GM12878 (cell line): ENCODE measurements around the gene NOVA2. TPM values are rescaled to one million over a fixed set of nuclear protein-coding genes. Genes with fewer than 3 reads are reported as not detected.

Experiments
- ATAC-seq: fragments of 200-7000 bp; cut with Tn5 transposase; 3 replicates; pipeline ENCODE4 v1.9.1; 2020; ENCODE audit warnings: mild to moderate bottlenecking, moderate library complexity
- BruUV-seq: library from RNA; stranded (reverse); fragments of 400-500 nt; replicated peaks from 2 replicates; lab custom pipeline; 2021; lab: Mats Ljungman, UMichigan
- CTCF ChIA-PET: fragments of 300-600 bp; sonication (Branson Sonifier 250); formaldehyde crosslinking; extraction: SDS; loops from one replicate; lab custom pipeline; 2021; ENCODE audit warnings: inconsistent platforms; lab: Yijun Ruan, JAX
- POLR2A ChIA-PET: fragments of 350-600 bp; formaldehyde crosslinking; extraction: SDS; loops from one replicate; lab custom pipeline; 2021; ENCODE audit warnings: inconsistent platforms; lab: Charles Lee
- RAD21 ChIA-PET: fragments of 300-600 bp; sonication (Branson Sonifier 250); formaldehyde crosslinking; loops from one replicate; lab custom pipeline; 2023; ENCODE audit warnings: antibody characterized with exemption; ENCODE audit not compliant: unreplicated experiment; lab: Charles Lee
- SMC1A ChIA-PET: fragments of 300-600 bp; sonication (Branson Sonifier 250); formaldehyde crosslinking; loops from one replicate; lab custom pipeline; 2023; ENCODE audit not compliant: unreplicated experiment, uncharacterized antibody; lab: Charles Lee
- DNase-seq: peaks from one replicate; pipeline ENCODE4 v3.0.0-alpha.2; 2011; ENCODE audit warnings: low read depth, low spot score
- FAIRE-seq: peaks from 3 replicates; lab custom pipeline; 2011; peaks lifted over from hg19 to GRCh38; lab: Jason Lieb, UNC
- H2AFZ ChIP-seq: 2 replicates; pipeline ENCODE4 v1.6.0; 2011; ENCODE audit warnings: low read depth, low read length, control low read depth; ENCODE audit not compliant: control insufficient read depth
- H3K27ac ChIP-seq: 2 replicates; pipeline ENCODE4 v1.5.1; 2011; ENCODE audit warnings: control low read depth; ENCODE audit not compliant: control insufficient read depth, insufficient read depth
- H3K27me3 ChIP-seq, 2 experiments: replicated peaks in 1 of 2; 2 replicates each; pipeline versions ENCODE4 v1.6.0 to v1.6.1; 2011; ENCODE audit warnings: low read length in 1 of 2; ENCODE audit not compliant: control insufficient read depth in 2 of 2, insufficient read depth in 2 of 2
- H3K36me3 ChIP-seq, 2 experiments: 2 replicates each; pipeline ENCODE4 v1.5.1; 2011; ENCODE audit warnings: low read length in 1 of 2; ENCODE audit not compliant: control insufficient read depth in 2 of 2, insufficient read depth in 2 of 2
- H3K4me1 ChIP-seq: 2 replicates; pipeline ENCODE4 v1.6.1; 2011; ENCODE audit warnings: mild to moderate bottlenecking, low read length, moderate library complexity, mixed read lengths; ENCODE audit not compliant: control insufficient read depth, insufficient read depth
- H3K4me2 ChIP-seq: 2 replicates; pipeline ENCODE4 v1.6.0; 2011; ENCODE audit warnings: control low read depth; ENCODE audit not compliant: control insufficient read depth, insufficient read depth
- H3K4me3 ChIP-seq: fragments of 200-600 bp; sonication (generic); 2 replicates; pipeline ENCODE4 v1.5.1; 2016
- H3K79me2 ChIP-seq: 2 replicates; pipeline ENCODE4 v1.6.0; 2011; ENCODE audit warnings: low read length; ENCODE audit not compliant: control insufficient read depth, insufficient read depth
- H3K9ac ChIP-seq: 2 replicates; pipeline ENCODE4 v1.8.0; 2011; ENCODE audit warnings: low read length, control low read depth, mixed read lengths; ENCODE audit not compliant: control insufficient read depth, insufficient read depth
- H3K9me3 ChIP-seq: replicated peaks from 3 replicates; pipeline ENCODE4 v1.5.1; 2011; ENCODE audit warnings: mild to moderate bottlenecking, low read length; ENCODE audit not compliant: control insufficient read depth, insufficient read depth
- H4K20me1 ChIP-seq: 2 replicates; pipeline ENCODE4 v1.6.0; 2011; ENCODE audit not compliant: control insufficient read depth, insufficient read depth
- BACH1 ChIP-seq: fragments of 450-650 bp; IDR thresholded peaks from 2 replicates; pipeline ENCODE4 v1.6.1; 2017; ENCODE audit warnings: mild to moderate bottlenecking, borderline replicate concordance
- BHLHE40 ChIP-seq, 2 experiments: fragments of 450-650 bp in 1 of 2; IDR thresholded peaks; 2 replicates each; pipeline ENCODE4 v1.6.1; 2011 to 2017; ENCODE audit warnings: low read depth in 2 of 2, borderline replicate concordance in 1 of 2, improper control_type of control experiment in 1 of 2, low read length in 1 of 2, mild to moderate bottlenecking in 1 of 2
- CEBPB ChIP-seq, 2 experiments: fragments of 150-350 bp in 1 of 2; IDR thresholded peaks; 2 replicates each; pipeline ENCODE4 v1.6.1; 2012 to 2014; ENCODE audit warnings: low read depth in 2 of 2, low read length in 2 of 2, borderline replicate concordance in 1 of 2, inconsistent platforms in 1 of 2
- DPF2 ChIP-seq: fragments of 450-650 bp; IDR thresholded peaks from 2 replicates; pipeline ENCODE4 v1.6.1; 2017; ENCODE audit warnings: mild to moderate bottlenecking
- GATAD2B ChIP-seq: fragments of 450-650 bp; conservative IDR thresholded peaks from 2 replicates; pipeline ENCODE4 v1.6.1; 2017; ENCODE audit warnings: low read depth, mild to moderate bottlenecking, moderate library complexity
- IKZF1 ChIP-seq: fragments of 450-650 bp; conservative IDR thresholded peaks from 2 replicates; pipeline ENCODE4 v1.6.1; 2017; ENCODE audit warnings: antibody characterized with exemption, mild to moderate bottlenecking
- LARP7 ChIP-seq: fragments of 450-650 bp; IDR thresholded peaks from 2 replicates; pipeline ENCODE4 v1.6.1; 2017; ENCODE audit warnings: mild to moderate bottlenecking
- MEF2A ChIP-seq: IDR thresholded peaks from 2 replicates; pipeline ENCODE4 v1.6.1; 2011; ENCODE audit warnings: low read depth, mild to moderate bottlenecking, low read length, moderate library complexity; ENCODE audit not compliant: insufficient read depth
- POLR2A ChIP-seq: IDR thresholded peaks from 2 replicates; pipeline ENCODE4 v1.6.1; 2011; ENCODE audit warnings: low read depth, mild to moderate bottlenecking, low read length
- ZBTB33 ChIP-seq: fragments of 450-650 bp; IDR thresholded peaks from 2 replicates; pipeline ENCODE4 v1.6.1; 2017; ENCODE audit warnings: mild to moderate bottlenecking
- WGBS: methylation state at CpG from one replicate; pipeline ENCODE4 v1.1.6; 2016; ENCODE audit warnings: low lambda C conversion rate; ENCODE audit not compliant: insufficient replicate concordance, insufficient coverage; ENCODE audit errors: missing lambda C conversion rate; 5-methylcytosine and 5-hydroxymethylcytosine counted together
- in situ Hi-C: fragments of 300-500 bp; cut with MboI; formaldehyde crosslinking; loops from 9 replicates; pipeline ENCODE4 v1.14.3; 2018; ENCODE audit warnings: mixed read lengths
- intact Hi-C: fragments of 100-400 bp; cut with micrococcal nuclease; formaldehyde crosslinking; loops from one replicate; pipeline ENCODE4 v1.14.2; 2022; ENCODE audit not compliant: unreplicated experiment
- polyA plus RNA-seq, 11 experiments: library from polyadenylated mRNA; depleted of rRNA in 4 of 11; unstranded in 6 of 11; stranded (reverse) in 5 of 11; fragments of >200 nt; fragmentation: Nextera tagmentation in 4 of 11; fragmentation: Illumina TruSeq in 1 of 11; extraction: Ambion mirVana in 4 of 11; extraction: Trizol in 1 of 11; gene quantifications; 1 replicate in 1 of 11; 2 replicates in 10 of 11; pipeline versions ENCODE4 v1.2.1 to v1.2.3, GENCODE V29; 2011 to 2016; ENCODE audit warnings: inconsistent platforms in 2 of 11, missing spikeins in 2 of 11, low read depth in 1 of 11
- total RNA-seq, 4 experiments: library from RNA; depleted of rRNA in 3 of 4; stranded (reverse); fragments of >200 nt in 3 of 4; fragmentation: Illumina TruSeq in 1 of 4; extraction: Trizol in 1 of 4; gene quantifications; 2 replicates each; pipeline versions ENCODE4 v1.2.1 to v1.2.3, GENCODE V29; 2013 to 2021
- TF ChIP-seq, protein P1 (sequence below), 3 experiments: IDR thresholded peaks in 2 of 3; conservative IDR thresholded peaks in 1 of 3; 2 replicates each; pipeline ENCODE4 v1.5.1; 2011; ENCODE audit warnings: low read depth in 3 of 3, low read length in 3 of 3, mild to moderate bottlenecking in 3 of 3, control low read depth in 2 of 3, moderate library complexity in 2 of 3, inconsistent platforms in 1 of 3, mixed read lengths in 1 of 3; ENCODE audit not compliant: control insufficient read depth in 2 of 3, insufficient read depth in 1 of 3; ENCODE audit errors: extremely low read depth in 1 of 3
- TF ChIP-seq, protein P2 (sequence below): fragments of 450-650 bp; conservative IDR thresholded peaks from 2 replicates; pipeline ENCODE4 v1.6.1; 2017; ENCODE audit warnings: mild to moderate bottlenecking, moderate library complexity
- TF ChIP-seq, protein P3 (sequence below): IDR thresholded peaks from 2 replicates; pipeline ENCODE4 v1.6.1; 2011; ENCODE audit warnings: low read depth, mild to moderate bottlenecking, low read length, moderate library complexity, borderline replicate concordance; ENCODE audit errors: extremely low read depth

Gene NOVA2
- total and polyA plus RNA-seq, 10 of the 15 experiments (the other 5 are each of a cell fraction or from before 2014, with no cell fraction given) = under 0.01 to 0.44 (median 0.03) TPM; not detected in 4

GRCh38 chr19:45901432-45901911 lies 72.2 kb downstream of the NOVA2 start:
- WGBS = 41% methylated on average over 51 of the region's 69 CpGs
- CTCF ChIA-PET = interaction anchor here (1.8 to 3.6 kb wide), 3 partner anchors 15 to 37 kb away, joined by 9 to 28 read pairs (median 18); partner anchors contain the start of genes FOXA3, IRF2BP1 and SYMPK
- in situ Hi-C loops (no loop called here), intact Hi-C loops (loop anchor here (5.0 kb wide), 1 partner anchor 84 kb away; the partner anchor contains the start of gene RSPH6A)
- RAD21 ChIA-PET = interaction anchor here (0.9 to 2.3 kb wide), 6 partner anchors 15 to 84 kb away, joined by 3 to 26 read pairs (median 4); partner anchors contain the start of genes FOXA3, IRF2BP1 and SYMPK
- SMC1A ChIA-PET = interaction anchor here (0.6 to 1.9 kb wide), 3 partner anchors 16 to 794 kb away, joined by 3 to 9 read pairs (median 3); partner anchors contain the start of genes CCDC61 and IRF2BP1
- POLR2A ChIA-PET = interaction anchor here (0.9 to 3.7 kb wide), 5 partner anchors 9 to 94 kb away, joined by 4 to 23 read pairs (median 5); partner anchors contain the start of genes CCDC61, FOXA3 and SYMPK
- Histone ChIP-seq H3K79me2 (peaks cover 8% of the 10 kb centered on the region), H3K27me3 (no peaks in the 10 kb centered on the region), H3K4me3 (peak overlapping the region; percentile 98), H3K9me3 (no peaks in the 10 kb centered on the region), H3K4me1 (peaks cover 10% of the 10 kb centered on the region), H3K27ac (no peak overlapping the region), H2AFZ (no peak overlapping the region), H4K20me1 (no peaks in the 10 kb centered on the region), H3K36me3 (no peaks in the 10 kb centered on the region; a peak in 2 of 4 replicates), H3K4me2 (peak overlapping the region; percentile 73), H3K9ac (no peak overlapping the region)
- TF ChIP-seq MEF2A (no peak), DPF2 (peak; percentile 58), BACH1 (0 out of 2 replicates have a peak, but pooled peaks have one; percentile 14), GATAD2B (0 out of 2 replicates have a peak, but pooled peaks have one; percentile 62), LARP7 (0 out of 2 replicates have a peak, but pooled peaks have one; percentile 52), ZBTB33 (peak; percentile 54; the same call in 1 of the 2 replicates), IKZF1 (peak; percentile 69), BHLHE40 (IDR thresholded peaks at IDR 0.05; ENCODE audit: borderline replicate concordance in 1 of 2, low read depth in 2 of 2, low read length in 1 of 2) (0 out of 4 replicates have a peak, but pooled peaks of 1 of the 2 experiments have one; percentile 37), POLR2A (0 out of 2 replicates have a peak, but pooled peaks have one; percentile 32), CEBPB (IDR thresholded peaks at IDR 0.05; ENCODE audit: borderline replicate concordance in 1 of 2, low read depth in 2 of 2, low read length in 2 of 2) (peak in 1 of 2 experiments; percentile 69; a peak in 1 of 4 replicates)
- TF ChIP-seq, protein P1, sequence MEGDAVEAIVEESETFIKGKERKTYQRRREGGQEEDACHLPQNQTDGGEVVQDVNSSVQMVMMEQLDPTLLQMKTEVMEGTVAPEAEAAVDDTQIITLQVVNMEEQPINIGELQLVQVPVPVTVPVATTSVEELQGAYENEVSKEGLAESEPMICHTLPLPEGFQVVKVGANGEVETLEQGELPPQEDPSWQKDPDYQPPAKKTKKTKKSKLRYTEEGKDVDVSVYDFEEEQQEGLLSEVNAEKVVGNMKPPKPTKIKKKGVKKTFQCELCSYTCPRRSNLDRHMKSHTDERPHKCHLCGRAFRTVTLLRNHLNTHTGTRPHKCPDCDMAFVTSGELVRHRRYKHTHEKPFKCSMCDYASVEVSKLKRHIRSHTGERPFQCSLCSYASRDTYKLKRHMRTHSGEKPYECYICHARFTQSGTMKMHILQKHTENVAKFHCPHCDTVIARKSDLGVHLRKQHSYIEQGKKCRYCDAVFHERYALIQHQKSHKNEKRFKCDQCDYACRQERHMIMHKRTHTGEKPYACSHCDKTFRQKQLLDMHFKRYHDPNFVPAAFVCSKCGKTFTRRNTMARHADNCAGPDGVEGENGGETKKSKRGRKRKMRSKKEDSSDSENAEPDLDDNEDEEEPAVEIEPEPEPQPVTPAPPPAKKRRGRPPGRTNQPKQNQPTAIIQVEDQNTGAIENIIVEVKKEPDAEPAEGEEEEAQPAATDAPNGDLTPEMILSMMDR (IDR thresholded peaks at IDR 0.05 in 2 of 3, conservative IDR thresholded peaks at IDR 0.05 in 1 of 3; ENCODE audit: control insufficient read depth in 2 of 3, extremely low read depth in 1 of 3, insufficient read depth in 1 of 3, low read depth in 3 of 3, low read length in 3 of 3) = no peak
- TF ChIP-seq, protein P2, sequence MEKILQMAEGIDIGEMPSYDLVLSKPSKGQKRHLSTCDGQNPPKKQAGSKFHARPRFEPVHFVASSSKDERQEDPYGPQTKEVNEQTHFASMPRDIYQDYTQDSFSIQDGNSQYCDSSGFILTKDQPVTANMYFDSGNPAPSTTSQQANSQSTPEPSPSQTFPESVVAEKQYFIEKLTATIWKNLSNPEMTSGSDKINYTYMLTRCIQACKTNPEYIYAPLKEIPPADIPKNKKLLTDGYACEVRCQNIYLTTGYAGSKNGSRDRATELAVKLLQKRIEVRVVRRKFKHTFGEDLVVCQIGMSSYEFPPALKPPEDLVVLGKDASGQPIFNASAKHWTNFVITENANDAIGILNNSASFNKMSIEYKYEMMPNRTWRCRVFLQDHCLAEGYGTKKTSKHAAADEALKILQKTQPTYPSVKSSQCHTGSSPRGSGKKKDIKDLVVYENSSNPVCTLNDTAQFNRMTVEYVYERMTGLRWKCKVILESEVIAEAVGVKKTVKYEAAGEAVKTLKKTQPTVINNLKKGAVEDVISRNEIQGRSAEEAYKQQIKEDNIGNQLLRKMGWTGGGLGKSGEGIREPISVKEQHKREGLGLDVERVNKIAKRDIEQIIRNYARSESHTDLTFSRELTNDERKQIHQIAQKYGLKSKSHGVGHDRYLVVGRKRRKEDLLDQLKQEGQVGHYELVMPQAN = no peak
- TF ChIP-seq, protein P3, sequence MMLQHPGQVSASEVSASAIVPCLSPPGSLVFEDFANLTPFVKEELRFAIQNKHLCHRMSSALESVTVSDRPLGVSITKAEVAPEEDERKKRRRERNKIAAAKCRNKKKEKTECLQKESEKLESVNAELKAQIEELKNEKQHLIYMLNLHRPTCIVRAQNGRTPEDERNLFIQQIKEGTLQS = no peak
- no peak for FAIRE-seq
- no TSS peak for BruUV-seq
- ATAC-seq = no peak
- no peak for DNase-seq
